Astrocyte of the hippocampus (primary cell): ENCODE results near the gene BFSP2.

ENCODE experiments used
- DNase-seq: peaks from one replicate; pipeline ENCODE4 v3.0.0; 2011; ENCODE audit warnings: low read depth, low spot score

Gene BFSP2

GRCh38 chr3:133383175-133383574 lies 16.7 kb upstream of the BFSP2 start:
- DNase-seq, result no peak

- no peak for DNase-seq
These were observed 16.1 kb upstream of the BFSP2 start for GRCh38 chr3:133383741-133384140.

- peak; percentile 87 for DNase-seq
These were observed 15.4 kb upstream of the BFSP2 start for GRCh38 chr3:133384331-133385027.

- DNase-seq, result no peak
These were observed 13.0 kb upstream of the BFSP2 start for GRCh38 chr3:133386876-133387275.

- no peak for DNase-seq
These were observed 12.5 kb upstream of the BFSP2 start for GRCh38 chr3:133387341-133387740.

GRCh38 chr3:133388696-133389395 lies 11.0 kb upstream of the BFSP2 start:
- no peak for DNase-seq

DNA sequence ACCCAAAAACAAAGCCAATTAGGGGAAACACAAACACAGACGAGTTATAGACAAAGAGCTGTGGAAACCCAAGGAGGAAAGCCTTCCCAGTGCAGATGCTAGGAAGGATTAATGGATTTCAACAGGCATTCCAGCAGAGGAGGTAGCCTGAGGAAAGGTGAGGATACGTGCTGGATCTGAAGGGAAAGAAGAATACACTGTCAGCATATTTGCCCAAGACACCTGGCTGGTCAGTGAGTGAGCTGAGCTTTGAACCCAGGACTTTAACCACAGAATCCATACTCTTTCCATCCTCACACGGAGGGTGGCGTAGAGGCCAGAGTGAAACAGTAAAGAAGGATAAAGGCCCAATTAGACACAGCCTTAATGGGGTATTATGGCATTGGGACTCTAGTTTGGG lies 9.1 kb upstream of the BFSP2 start:
- DNase-seq, result no peak

- DNase-seq, result no peak
These were observed 6.7 kb upstream of the BFSP2 start for GRCh38 chr3:133393204-133393603.

- peak; percentile 18 for DNase-seq
These were observed 6.0 kb upstream of the BFSP2 start for GRCh38 chr3:133393691-133394474.

GRCh38 chr3:133394561-133395311 lies 5.1 kb upstream of the BFSP2 start:
- DNase-seq, result peak; percentile 39

- DNase-seq, result no peak
These were observed 3.0 kb upstream of the BFSP2 start for GRCh38 chr3:133396906-133397305.

GRCh38 chr3:133401374-133402135 lies 1.7 kb downstream of the BFSP2 start:
- peak; percentile 86 for DNase-seq

DNA sequence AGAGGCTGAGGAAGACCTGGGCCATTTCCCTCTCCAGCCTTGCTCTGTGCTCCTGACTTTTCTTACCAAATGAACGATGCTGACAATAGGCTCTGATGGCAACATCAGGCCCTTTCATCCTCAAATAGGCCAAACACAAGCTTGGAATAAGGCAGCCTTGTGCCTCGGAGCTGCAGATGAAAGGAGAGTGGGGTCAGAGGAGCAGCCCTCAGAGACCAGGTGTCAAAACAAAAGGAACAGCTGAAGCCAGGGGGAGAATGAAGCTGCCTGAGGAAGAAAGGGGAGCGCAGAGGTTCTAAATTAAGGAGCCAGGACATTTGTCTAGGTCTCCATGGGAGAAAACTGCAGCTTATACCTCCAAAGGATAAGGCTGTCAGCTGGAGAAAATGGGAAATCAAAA lies 5.1 kb downstream of the BFSP2 start:
- DNase-seq, result no peak

DNA sequence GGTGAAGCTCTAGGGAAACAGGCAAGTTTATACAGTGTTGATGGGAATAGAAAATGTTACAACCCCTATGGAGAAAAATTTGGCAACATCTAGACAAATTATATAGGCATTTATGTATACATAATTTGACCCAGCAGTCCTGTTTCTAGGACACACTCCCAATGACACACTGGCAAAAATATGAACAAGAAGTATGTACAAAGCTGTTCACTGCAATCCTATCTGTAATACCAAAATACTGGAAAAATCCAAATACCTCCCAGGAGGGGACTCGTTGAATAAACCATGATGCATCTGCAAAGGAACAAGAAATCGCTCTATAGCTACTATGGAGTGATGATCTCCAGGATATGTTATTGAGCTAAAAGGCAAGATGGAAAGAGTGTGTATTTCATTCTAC lies 8.5 kb downstream of the BFSP2 start:
- no peak for DNase-seq

- peak; percentile 76 for DNase-seq
These were observed 9.1 kb downstream of the BFSP2 start for GRCh38 chr3:133408961-133409360.

- no peak for DNase-seq
These were observed 10.5 kb downstream of the BFSP2 start for GRCh38 chr3:133410191-133410892.

- DNase-seq, result no peak
These were observed 12.6 kb downstream of the BFSP2 start for GRCh38 chr3:133412183-133413132.

DNA sequence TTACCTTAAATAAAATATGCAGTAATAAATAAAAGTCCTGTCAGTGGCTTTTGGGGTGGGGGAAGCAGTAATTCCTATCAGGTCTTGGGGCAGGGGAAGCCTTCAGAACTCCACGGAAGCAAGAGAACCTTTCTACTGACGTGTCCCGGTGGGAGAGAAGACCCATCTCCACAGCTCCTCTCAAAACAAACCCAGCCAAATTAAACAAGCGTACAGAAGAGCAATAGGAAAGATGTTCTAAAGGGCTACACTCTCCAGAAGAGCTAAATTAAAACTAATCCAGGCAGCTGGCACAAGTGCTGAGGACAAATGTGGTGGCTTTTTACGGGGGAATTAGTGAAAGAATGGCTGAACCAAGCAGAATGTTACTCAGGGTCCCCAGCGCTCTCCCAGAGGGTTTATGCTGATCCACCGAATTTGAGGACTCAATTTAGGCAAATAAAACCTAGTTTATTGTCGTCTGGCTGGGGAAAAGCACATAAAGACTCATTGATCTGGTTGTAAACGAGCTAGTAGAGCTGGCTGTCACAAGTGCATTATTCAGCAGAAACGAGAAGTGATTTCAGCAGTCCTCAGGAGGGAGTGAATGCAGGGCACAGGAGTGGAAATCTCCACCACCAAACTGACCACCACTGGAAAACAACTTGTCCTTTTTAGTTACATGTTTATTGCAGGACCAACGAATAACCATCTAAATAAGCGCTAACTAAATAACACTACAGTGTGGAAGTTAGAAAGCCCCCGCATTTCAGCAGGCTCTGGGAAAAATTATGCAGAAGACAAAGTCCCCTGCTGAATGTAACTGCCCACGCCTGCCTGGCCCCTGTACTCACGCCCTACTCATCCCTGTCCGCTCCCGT lies 13.5 kb downstream of the BFSP2 start:
- peak; percentile 50 for DNase-seq
